Measurements from ENCODE around the gene PNPT1. TPM values are rescaled to one million over a fixed set of nuclear protein-coding genes. Genes with fewer than 3 reads are reported as not detected.
"Not testable (repeated sequence)": the region's sequence is repeated elsewhere in the genome, so short reads cannot be mapped to it uniquely, and the experiment has no call there.

PNPT1 gene
- polyA plus RNA-seq, 1 experiment: 9.4 TPM

- no peak for TF ChIP-seq CTCF (IDR thresholded peaks at IDR 0.05; ENCODE audit: insufficient read depth, low read depth, low read length)
- Histone ChIP-seq H3K4me3 (ENCODE audit: low read depth, low read length) (no peak overlapping the region), H3K27me3 (ENCODE audit: control insufficient read depth, insufficient read depth, low read length) (no peaks in the 10 kb centered on the region), H3K36me3 (ENCODE audit: control insufficient read depth, insufficient read depth, low read length) (no peaks in the 10 kb centered on the region)
- CTCF ChIA-PET: interaction anchor here (0.9 to 2.2 kb wide), 2 partner anchors 8 to 10 kb away, joined by 3 to 11 read pairs; no protein-coding TSS in a partner anchor
- POLR2A ChIA-PET: no interaction called here
- DNase-seq (ENCODE audit: low read depth): no peak
Measured at GRCh38 chr2:55710025-55710424, 16.4 kb upstream of the PNPT1 start.

- CTCF ChIA-PET: no interaction called here
- Histone ChIP-seq H3K27me3 (ENCODE audit: control insufficient read depth, insufficient read depth, low read length) (0 out of 2 replicates have a peak, but pooled peaks cover 2% of the 10 kb centered on the region), H3K36me3 (ENCODE audit: control insufficient read depth, insufficient read depth, low read length) (no peaks in the 10 kb centered on the region), H3K4me3 (ENCODE audit: low read depth, low read length) (no peak overlapping the region)
- no peak for TF ChIP-seq CTCF (IDR thresholded peaks at IDR 0.05; ENCODE audit: insufficient read depth, low read depth, low read length)
- no peak for DNase-seq (ENCODE audit: low read depth)
- POLR2A ChIA-PET: no interaction called here
Measured at GRCh38 chr2:55707751-55708150, 14.1 kb upstream of the PNPT1 start.

- H3K27me3 ChIP-seq (ENCODE audit: control insufficient read depth, insufficient read depth, low read length); CTCF ChIA-PET; DNase-seq (ENCODE audit: low read depth); H3K4me3 ChIP-seq (ENCODE audit: low read depth, low read length); H3K36me3 ChIP-seq (ENCODE audit: control insufficient read depth, insufficient read depth, low read length); POLR2A ChIA-PET: not testable (repeated sequence)
Measured at GRCh38 chr2:55706258-55706657, 12.6 kb upstream of the PNPT1 start.

- TF ChIP-seq CTCF (IDR thresholded peaks at IDR 0.05; ENCODE audit: insufficient read depth, low read depth, low read length): no peak
Measured at GRCh38 chr2:55705027-55705653, 11.5 kb upstream of the PNPT1 start.

GRCh38 chr2:55703350-55703749, 9.7 kb upstream of the PNPT1 start:
- CTCF ChIA-PET: interaction anchor here (0.6 to 1.7 kb wide), 3 partner anchors 10 to 14 kb away, joined by 3 to 7 read pairs (median 4); partner anchors contain the start of gene PNPT1
- Histone ChIP-seq H3K4me3 (ENCODE audit: low read depth, low read length) (no peak overlapping the region), H3K36me3 (ENCODE audit: control insufficient read depth, insufficient read depth, low read length) (no peaks in the 10 kb centered on the region), H3K27me3 (ENCODE audit: control insufficient read depth, insufficient read depth, low read length) (peaks cover 4% of the 10 kb centered on the region; the same call in 1 of the 2 replicates)
- DNase-seq (ENCODE audit: low read depth): no peak
- POLR2A ChIA-PET: no interaction called here
- TF ChIP-seq CTCF (IDR thresholded peaks at IDR 0.05; ENCODE audit: insufficient read depth, low read depth, low read length): no peak

More at GRCh38 chr2:55705027-55705653, 11.5 kb upstream of the PNPT1 start:
- POLR2A ChIA-PET: no interaction called here
- DNase-seq (ENCODE audit: low read depth): no peak
- no peaks in the 10 kb centered on the region for H3K36me3 ChIP-seq (ENCODE audit: control insufficient read depth, insufficient read depth, low read length)
- no peak overlapping the region for H3K4me3 ChIP-seq (ENCODE audit: low read depth, low read length)
- 0 out of 2 replicates have a peak, but pooled peaks cover 2% of the 10 kb centered on the region for H3K27me3 ChIP-seq (ENCODE audit: control insufficient read depth, insufficient read depth, low read length)
- CTCF ChIA-PET: interaction anchor here (1.7 kb wide), 1 partner anchor 13 kb away, joined by 5 read pairs; no protein-coding TSS in a partner anchor

GRCh38 chr2:55692740-55693139, 904 bp downstream of the PNPT1 start:
- H3K27me3 ChIP-seq (ENCODE audit: control insufficient read depth, insufficient read depth, low read length); POLR2A ChIA-PET; DNase-seq (ENCODE audit: low read depth); H3K36me3 ChIP-seq (ENCODE audit: control insufficient read depth, insufficient read depth, low read length): not testable (repeated sequence)
- H3K4me3 ChIP-seq (ENCODE audit: low read depth, low read length): peak overlapping the region; percentile 87
- CTCF ChIA-PET: interaction anchor here (0.6 to 1.0 kb wide), 2 partner anchors 11 to 27 kb away, joined by 3 read pairs; no protein-coding TSS in a partner anchor

All from BJ (cell line).